ENCODE data around the gene AMOTL1. TPM values are rescaled to one million over a fixed set of nuclear protein-coding genes. Genes with fewer than 3 reads are reported as not detected.

AMOTL1 gene
- total RNA-seq, 1 donor from 2014 or later: 35.9 TPM

- Mint-ChIP-seq H3K27ac (ENCODE audit: unreplicated experiment) (no peak overlapping the region), H3K4me3 (ENCODE audit: unreplicated experiment) (no peak overlapping the region), H3K36me3 (ENCODE audit: low read depth, unreplicated experiment) (no peaks in the 10 kb centered on the region), H3K9me3 (ENCODE audit: unreplicated experiment) (no peaks in the 10 kb centered on the region), H3K4me1 (ENCODE audit: unreplicated experiment) (peaks cover 7% of the 10 kb centered on the region), H3K27me3 (ENCODE audit: unreplicated experiment) (no peaks in the 10 kb centered on the region)
- no peak for DNase-seq (ENCODE audit: low spot score)
- no peak for TF ChIP-seq CTCF (IDR thresholded peaks at IDR 0.05; ENCODE audit: unreplicated experiment)
Observed at GRCh38 chr11:94758666-94759065, 9.5 kb upstream of the AMOTL1 start.

GRCh38 chr11:94759522-94759921 is 8.6 kb upstream of the AMOTL1 start:
- H3K36me3 Mint-ChIP-seq (ENCODE audit: low read depth, unreplicated experiment): no peaks in the 10 kb centered on the region
- no peak for TF ChIP-seq CTCF (IDR thresholded peaks at IDR 0.05; ENCODE audit: unreplicated experiment)
- peaks cover 7% of the 10 kb centered on the region for H3K4me1 Mint-ChIP-seq (ENCODE audit: unreplicated experiment)
- H3K27me3 Mint-ChIP-seq (ENCODE audit: unreplicated experiment): no peaks in the 10 kb centered on the region
- H3K27ac Mint-ChIP-seq (ENCODE audit: unreplicated experiment): no peak overlapping the region
- H3K4me3 Mint-ChIP-seq (ENCODE audit: unreplicated experiment): no peak overlapping the region
- no peak for DNase-seq (ENCODE audit: low spot score)
- H3K9me3 Mint-ChIP-seq (ENCODE audit: unreplicated experiment): no peaks in the 10 kb centered on the region

GRCh38 chr11:94760296-94760695 is 7.9 kb upstream of the AMOTL1 start:
- no peak for TF ChIP-seq CTCF (IDR thresholded peaks at IDR 0.05; ENCODE audit: unreplicated experiment)
- Mint-ChIP-seq H3K9me3 (ENCODE audit: unreplicated experiment) (no peaks in the 10 kb centered on the region), H3K27me3 (ENCODE audit: unreplicated experiment) (no peaks in the 10 kb centered on the region), H3K4me3 (ENCODE audit: unreplicated experiment) (no peak overlapping the region), H3K27ac (ENCODE audit: unreplicated experiment) (no peak overlapping the region), H3K4me1 (ENCODE audit: unreplicated experiment) (peaks cover 7% of the 10 kb centered on the region), H3K36me3 (ENCODE audit: low read depth, unreplicated experiment) (no peaks in the 10 kb centered on the region)
- no peak for DNase-seq (ENCODE audit: low spot score)

GRCh38 chr11:94762208-94762607 is 5.9 kb upstream of the AMOTL1 start:
- peak; percentile 24 for DNase-seq (ENCODE audit: low spot score)
- H3K4me3 Mint-ChIP-seq (ENCODE audit: unreplicated experiment): no peak overlapping the region

GRCh38 chr11:94762995-94763394 is 5.2 kb upstream of the AMOTL1 start:
- Mint-ChIP-seq H3K4me3 (ENCODE audit: unreplicated experiment) (no peak overlapping the region), H3K27me3 (ENCODE audit: unreplicated experiment) (peaks cover 3% of the 10 kb centered on the region), H3K9me3 (ENCODE audit: unreplicated experiment) (no peaks in the 10 kb centered on the region), H3K27ac (ENCODE audit: unreplicated experiment) (no peak overlapping the region), H3K36me3 (ENCODE audit: low read depth, unreplicated experiment) (peaks cover 4% of the 10 kb centered on the region), H3K4me1 (ENCODE audit: unreplicated experiment) (peaks cover 10% of the 10 kb centered on the region)
- no peak for DNase-seq (ENCODE audit: low spot score)
- no peak for TF ChIP-seq CTCF (IDR thresholded peaks at IDR 0.05; ENCODE audit: unreplicated experiment)

More at GRCh38 chr11:94762208-94762607, 5.9 kb upstream of the AMOTL1 start:
- TF ChIP-seq CTCF (IDR thresholded peaks at IDR 0.05; ENCODE audit: unreplicated experiment): peak; percentile 33
- Mint-ChIP-seq H3K27ac (ENCODE audit: unreplicated experiment) (no peak overlapping the region), H3K27me3 (ENCODE audit: unreplicated experiment) (no peaks in the 10 kb centered on the region), H3K36me3 (ENCODE audit: low read depth, unreplicated experiment) (no peaks in the 10 kb centered on the region), H3K4me1 (ENCODE audit: unreplicated experiment) (peaks cover 7% of the 10 kb centered on the region), H3K9me3 (ENCODE audit: unreplicated experiment) (no peaks in the 10 kb centered on the region)
